ENCODE measurements around the gene CASR. TPM values are rescaled to one million over a fixed set of nuclear protein-coding genes. Genes with fewer than 3 reads are reported as not detected.
"Not testable (repeated sequence)": the region's sequence is repeated elsewhere in the genome, so short reads cannot be mapped to it uniquely, and the experiment has no call there.

CASR gene
- total RNA-seq, 1 donor from 2014 or later = not detected

GRCh38 chr3:122167630-122168029, 15.8 kb upstream of the CASR start:
- no peak overlapping the region for H3K27ac Mint-ChIP-seq (ENCODE audit: unreplicated experiment)
- H3K27me3 Mint-ChIP-seq (ENCODE audit: unreplicated experiment) = peaks cover 5% of the 10 kb centered on the region
- no peaks in the 10 kb centered on the region for H3K9me3 Mint-ChIP-seq (ENCODE audit: unreplicated experiment)
- no peak for DNase-seq (ENCODE audit: low spot score)
- TF ChIP-seq CTCF (IDR thresholded peaks at IDR 0.05; ENCODE audit: unreplicated experiment) = no peak
- H3K36me3 Mint-ChIP-seq (ENCODE audit: low read depth, unreplicated experiment) = peaks cover 2% of the 10 kb centered on the region
- no peak overlapping the region for H3K4me3 Mint-ChIP-seq (ENCODE audit: unreplicated experiment)
- no peaks in the 10 kb centered on the region for H3K4me1 Mint-ChIP-seq (ENCODE audit: unreplicated experiment)

- Mint-ChIP-seq H3K27me3 (ENCODE audit: unreplicated experiment) (peaks cover 5% of the 10 kb centered on the region), H3K27ac (ENCODE audit: unreplicated experiment) (no peak overlapping the region), H3K4me3 (ENCODE audit: unreplicated experiment) (no peak overlapping the region), H3K4me1 (ENCODE audit: unreplicated experiment) (no peaks in the 10 kb centered on the region), H3K36me3 (ENCODE audit: low read depth, unreplicated experiment) (peaks cover 2% of the 10 kb centered on the region), H3K9me3 (ENCODE audit: unreplicated experiment) (no peaks in the 10 kb centered on the region)
- DNase-seq (ENCODE audit: low spot score) = no peak
- TF ChIP-seq CTCF (IDR thresholded peaks at IDR 0.05; ENCODE audit: unreplicated experiment) = no peak
These were observed 15.4 kb upstream of the CASR start for GRCh38 chr3:122168044-122168443.

GRCh38 chr3:122169911-122170310, 13.6 kb upstream of the CASR start:
- Mint-ChIP-seq H3K9me3 (ENCODE audit: unreplicated experiment) (no peaks in the 10 kb centered on the region), H3K4me1 (ENCODE audit: unreplicated experiment) (no peaks in the 10 kb centered on the region), H3K27ac (ENCODE audit: unreplicated experiment) (no peak overlapping the region), H3K4me3 (ENCODE audit: unreplicated experiment) (no peak overlapping the region), H3K36me3 (ENCODE audit: low read depth, unreplicated experiment) (peaks cover 2% of the 10 kb centered on the region), H3K27me3 (ENCODE audit: unreplicated experiment) (peaks cover 5% of the 10 kb centered on the region)
- DNase-seq (ENCODE audit: low spot score) = no peak
- TF ChIP-seq CTCF (IDR thresholded peaks at IDR 0.05; ENCODE audit: unreplicated experiment) = no peak

GRCh38 chr3:122171361-122171760, 12.1 kb upstream of the CASR start:
- not testable (repeated sequence) for H3K4me1 Mint-ChIP-seq (ENCODE audit: unreplicated experiment); H3K4me3 Mint-ChIP-seq (ENCODE audit: unreplicated experiment); H3K9me3 Mint-ChIP-seq (ENCODE audit: unreplicated experiment); H3K27me3 Mint-ChIP-seq (ENCODE audit: unreplicated experiment); H3K27ac Mint-ChIP-seq (ENCODE audit: unreplicated experiment); DNase-seq (ENCODE audit: low spot score); H3K36me3 Mint-ChIP-seq (ENCODE audit: low read depth, unreplicated experiment)

- H3K9me3 Mint-ChIP-seq (ENCODE audit: unreplicated experiment) = no peaks in the 10 kb centered on the region
- H3K4me3 Mint-ChIP-seq (ENCODE audit: unreplicated experiment) = no peak overlapping the region
- no peak for DNase-seq (ENCODE audit: low spot score)
- TF ChIP-seq CTCF (IDR thresholded peaks at IDR 0.05; ENCODE audit: unreplicated experiment) = no peak
- peaks cover under 1% of the 10 kb centered on the region for H3K27me3 Mint-ChIP-seq (ENCODE audit: unreplicated experiment)
- H3K27ac Mint-ChIP-seq (ENCODE audit: unreplicated experiment) = no peak overlapping the region
- H3K36me3 Mint-ChIP-seq (ENCODE audit: low read depth, unreplicated experiment) = no peaks in the 10 kb centered on the region
- H3K4me1 Mint-ChIP-seq (ENCODE audit: unreplicated experiment) = peaks cover 4% of the 10 kb centered on the region
These were observed 4.8 kb upstream of the CASR start for GRCh38 chr3:122178711-122179110.

All from endothelial cell (in vitro differentiated cells).